Endothelial cell (in vitro differentiated cells): ENCODE results near the gene RFC2. TPM values are rescaled to one million over a fixed set of nuclear protein-coding genes. Genes with fewer than 3 reads are reported as not detected.

Experiments used
- DNase-seq: peaks from one replicate; pipeline ENCODE4 v3.0.0; 2021; ENCODE audit warnings: low spot score
- H3K27ac Mint-ChIP-seq: one replicate; pipeline ENCODE4 v1.8.0; 2021; ENCODE audit warnings: mixed read lengths, inconsistent platforms; ENCODE audit not compliant: unreplicated experiment
- H3K27me3 Mint-ChIP-seq: one replicate; pipeline ENCODE4 v1.8.0; 2021; ENCODE audit warnings: mild to moderate bottlenecking, moderate library complexity, mixed read lengths, inconsistent platforms; ENCODE audit not compliant: unreplicated experiment
- H3K36me3 Mint-ChIP-seq: one replicate; pipeline ENCODE4 v1.8.0; 2021; ENCODE audit warnings: mild to moderate bottlenecking, low read depth, mixed read lengths, inconsistent platforms; ENCODE audit not compliant: unreplicated experiment
- H3K4me1 Mint-ChIP-seq: one replicate; pipeline ENCODE4 v1.8.0; 2021; ENCODE audit warnings: mild to moderate bottlenecking, mixed read lengths, inconsistent platforms; ENCODE audit not compliant: unreplicated experiment
- H3K4me3 Mint-ChIP-seq: one replicate; pipeline ENCODE4 v1.8.0; 2021; ENCODE audit warnings: mild to moderate bottlenecking, mixed read lengths, inconsistent platforms; ENCODE audit not compliant: unreplicated experiment
- H3K9me3 Mint-ChIP-seq: one replicate; pipeline ENCODE4 v1.8.0; 2021; ENCODE audit warnings: mixed read lengths, inconsistent platforms; ENCODE audit not compliant: unreplicated experiment
- total RNA-seq: library from RNA; stranded (reverse); fragmentation: NEBNext Ultra II Directional; extraction: Animal tissue kit (Norgen Biotek cat#: 25700); gene quantifications from one replicate; pipeline ENCODE4 v1.2.1, GENCODE V29; 2021; ENCODE audit not compliant: unreplicated experiment
- TF ChIP-seq, protein P1 (sequence below): fragments of 200-600 bp; sonication (generic); IDR thresholded peaks from one replicate; pipeline ENCODE4 v1.5.0; 2021; ENCODE audit warnings: antibody characterized with exemption; ENCODE audit not compliant: unreplicated experiment

RFC2 gene
- total RNA-seq, 1 donor from 2014 or later: 38.8 TPM

DNA sequence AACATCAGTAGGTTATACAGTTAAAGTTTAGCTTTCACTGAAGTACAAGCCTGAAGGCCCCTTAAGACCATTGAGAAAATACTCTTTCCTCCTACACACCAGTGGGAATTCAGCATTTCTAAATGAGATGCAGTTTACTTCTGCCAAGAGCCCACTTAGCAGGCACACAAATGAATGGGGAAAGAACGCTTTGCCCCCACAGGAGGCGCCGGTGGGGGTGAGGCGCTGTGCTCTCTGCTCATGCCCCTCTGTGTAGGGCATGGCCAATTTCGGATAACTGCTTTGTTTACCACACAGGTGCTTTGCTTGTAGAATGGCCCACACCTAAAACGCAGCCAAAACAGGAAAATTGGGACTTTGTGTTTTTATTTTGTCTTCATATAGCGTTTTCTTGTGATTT is 60.3 kb downstream of the RFC2 start:
- H3K4me1 Mint-ChIP-seq: peaks cover under 1% of the 10 kb centered on the region
- DNase-seq: no peak
- no peak overlapping the region for H3K27ac Mint-ChIP-seq
- no peak overlapping the region for H3K4me3 Mint-ChIP-seq
- TF ChIP-seq, protein P1, sequence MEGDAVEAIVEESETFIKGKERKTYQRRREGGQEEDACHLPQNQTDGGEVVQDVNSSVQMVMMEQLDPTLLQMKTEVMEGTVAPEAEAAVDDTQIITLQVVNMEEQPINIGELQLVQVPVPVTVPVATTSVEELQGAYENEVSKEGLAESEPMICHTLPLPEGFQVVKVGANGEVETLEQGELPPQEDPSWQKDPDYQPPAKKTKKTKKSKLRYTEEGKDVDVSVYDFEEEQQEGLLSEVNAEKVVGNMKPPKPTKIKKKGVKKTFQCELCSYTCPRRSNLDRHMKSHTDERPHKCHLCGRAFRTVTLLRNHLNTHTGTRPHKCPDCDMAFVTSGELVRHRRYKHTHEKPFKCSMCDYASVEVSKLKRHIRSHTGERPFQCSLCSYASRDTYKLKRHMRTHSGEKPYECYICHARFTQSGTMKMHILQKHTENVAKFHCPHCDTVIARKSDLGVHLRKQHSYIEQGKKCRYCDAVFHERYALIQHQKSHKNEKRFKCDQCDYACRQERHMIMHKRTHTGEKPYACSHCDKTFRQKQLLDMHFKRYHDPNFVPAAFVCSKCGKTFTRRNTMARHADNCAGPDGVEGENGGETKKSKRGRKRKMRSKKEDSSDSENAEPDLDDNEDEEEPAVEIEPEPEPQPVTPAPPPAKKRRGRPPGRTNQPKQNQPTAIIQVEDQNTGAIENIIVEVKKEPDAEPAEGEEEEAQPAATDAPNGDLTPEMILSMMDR: no peak
- H3K27me3 Mint-ChIP-seq: peaks cover 5% of the 10 kb centered on the region
- peaks cover 45% of the 10 kb centered on the region for H3K36me3 Mint-ChIP-seq
- H3K9me3 Mint-ChIP-seq: no peaks in the 10 kb centered on the region

DNA sequence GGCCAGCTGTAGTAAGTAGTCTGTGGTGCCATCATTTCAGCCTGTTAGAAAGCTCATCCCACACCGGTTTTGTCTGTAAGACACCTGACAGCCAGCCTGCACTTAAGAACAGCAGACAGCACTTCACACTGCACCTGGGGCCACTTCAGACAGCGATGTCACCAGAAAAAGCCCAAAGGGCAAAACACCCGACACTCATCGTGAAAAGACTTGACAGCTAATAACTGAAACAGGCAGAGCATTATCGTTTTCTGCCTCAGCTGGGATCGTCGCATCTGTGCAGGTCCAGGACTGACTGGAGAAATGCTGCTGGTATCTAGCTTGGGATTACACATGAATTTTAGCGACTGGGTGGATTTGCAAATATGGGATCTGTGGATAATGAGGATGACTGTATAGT is 61.1 kb downstream of the RFC2 start:
- TF ChIP-seq, protein P1: no peak
- no peak overlapping the region for H3K4me3 Mint-ChIP-seq
- peaks cover 53% of the 10 kb centered on the region for H3K36me3 Mint-ChIP-seq
- H3K27me3 Mint-ChIP-seq: peaks cover 5% of the 10 kb centered on the region
- no peaks in the 10 kb centered on the region for H3K9me3 Mint-ChIP-seq
- no peak overlapping the region for H3K27ac Mint-ChIP-seq
- H3K4me1 Mint-ChIP-seq: peaks cover 9% of the 10 kb centered on the region
- DNase-seq: no peak

DNA sequence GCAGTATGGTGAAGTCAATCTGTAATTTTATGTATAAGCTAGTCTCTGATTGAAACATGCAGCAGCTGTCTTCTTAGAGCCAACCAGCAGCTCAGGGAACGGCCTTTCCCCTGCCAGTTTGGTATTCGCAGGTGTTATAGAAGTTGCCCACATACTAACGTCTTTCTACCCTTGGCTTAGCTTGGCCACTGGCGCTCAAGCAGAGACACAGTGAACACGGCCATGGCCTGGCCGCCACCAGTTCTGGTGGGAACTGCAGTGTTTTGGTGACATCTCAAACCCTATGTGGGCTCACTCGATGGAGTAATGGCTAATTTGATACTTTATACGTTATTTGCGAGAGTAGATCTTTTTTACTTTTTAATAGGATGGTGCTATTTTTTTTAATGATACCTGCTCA is 63.0 kb downstream of the RFC2 start:
- TF ChIP-seq, protein P1: no peak
- peaks cover 25% of the 10 kb centered on the region for H3K4me1 Mint-ChIP-seq

DNA sequence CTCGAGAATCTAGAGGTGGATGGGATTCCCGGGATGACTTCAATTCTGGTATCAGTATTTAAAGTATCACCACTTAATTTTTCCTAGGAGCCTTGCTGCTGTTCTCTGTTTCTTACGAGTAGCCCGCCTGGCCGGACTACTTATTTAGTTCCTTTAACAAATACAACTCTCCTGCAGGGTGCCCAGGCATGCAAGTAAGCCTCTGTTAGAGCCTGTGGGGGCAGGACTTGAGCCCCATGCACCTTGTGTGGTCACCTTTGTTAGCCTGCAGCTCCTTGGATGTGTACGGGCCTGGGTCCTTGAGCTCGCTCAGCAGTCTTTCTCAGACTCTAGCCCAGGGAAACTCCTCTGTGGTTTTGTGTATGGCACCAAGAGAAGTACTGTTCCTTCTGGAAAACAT is 63.9 kb downstream of the RFC2 start:
- Mint-ChIP-seq H3K27ac (no peak overlapping the region), H3K27me3 (peaks cover 7% of the 10 kb centered on the region), H3K4me3 (no peak overlapping the region), H3K9me3 (no peaks in the 10 kb centered on the region), H3K4me1 (peaks cover 32% of the 10 kb centered on the region), H3K36me3 (peaks cover 50% of the 10 kb centered on the region)
- DNase-seq: no peak
- TF ChIP-seq, protein P1: no peak

More for the DNA sequence above, 63.0 kb downstream of the RFC2 start:
- Mint-ChIP-seq H3K27ac (no peak overlapping the region), H3K27me3 (peaks cover 7% of the 10 kb centered on the region), H3K9me3 (no peaks in the 10 kb centered on the region), H3K4me3 (no peak overlapping the region), H3K36me3 (peaks cover 53% of the 10 kb centered on the region)
- no peak for DNase-seq

DNA sequence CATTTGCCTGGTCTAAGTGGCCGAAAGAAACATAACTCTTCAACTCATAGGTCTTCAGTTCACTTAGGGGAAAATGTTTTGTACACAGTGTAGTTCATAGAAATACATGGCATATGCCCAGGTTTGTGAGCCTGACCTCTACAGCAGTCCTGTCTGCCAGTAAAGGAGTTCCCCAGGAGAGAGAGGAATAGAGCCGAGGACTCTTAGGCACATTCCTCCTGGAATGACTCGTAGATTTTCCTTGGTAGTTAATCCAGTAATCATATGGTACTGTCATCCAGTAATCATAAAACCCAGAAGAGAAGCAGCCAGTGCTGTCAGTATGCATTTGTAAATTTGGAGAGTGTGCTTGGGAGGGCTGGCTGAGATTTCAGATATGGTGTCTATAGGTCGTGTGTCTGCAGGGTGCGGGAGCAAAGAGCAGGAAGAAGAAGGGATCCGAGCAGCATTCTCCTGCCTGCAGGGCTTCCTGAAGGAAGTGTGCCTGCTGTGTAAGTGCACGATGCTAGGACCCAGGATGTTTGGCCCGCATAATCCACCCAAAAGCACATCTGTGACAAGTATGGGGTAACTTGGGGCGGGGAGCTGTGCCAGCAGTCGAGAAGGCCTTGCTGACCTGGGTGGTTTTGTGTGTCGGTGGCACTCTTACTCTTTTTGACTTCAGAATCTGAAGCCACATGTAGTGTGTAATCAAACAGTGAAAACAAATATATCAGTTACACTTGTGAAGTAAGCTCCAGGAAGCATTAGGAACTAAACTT is 66.1 kb downstream of the RFC2 start:
- peak overlapping the region; percentile 44 for H3K4me3 Mint-ChIP-seq
- H3K9me3 Mint-ChIP-seq: no peaks in the 10 kb centered on the region
- H3K27ac Mint-ChIP-seq: peak overlapping the region; percentile 82
- peaks cover 47% of the 10 kb centered on the region for H3K4me1 Mint-ChIP-seq
- no peak for DNase-seq
- TF ChIP-seq, protein P1: no peak
- H3K27me3 Mint-ChIP-seq: peaks cover 4% of the 10 kb centered on the region
- H3K36me3 Mint-ChIP-seq: peaks cover 31% of the 10 kb centered on the region
